ENCODE data around the gene CBX6.

- TF ChIP-seq POLR2A (IDR thresholded peaks at IDR 0.05): no peak
- TF ChIP-seq, protein P1, sequence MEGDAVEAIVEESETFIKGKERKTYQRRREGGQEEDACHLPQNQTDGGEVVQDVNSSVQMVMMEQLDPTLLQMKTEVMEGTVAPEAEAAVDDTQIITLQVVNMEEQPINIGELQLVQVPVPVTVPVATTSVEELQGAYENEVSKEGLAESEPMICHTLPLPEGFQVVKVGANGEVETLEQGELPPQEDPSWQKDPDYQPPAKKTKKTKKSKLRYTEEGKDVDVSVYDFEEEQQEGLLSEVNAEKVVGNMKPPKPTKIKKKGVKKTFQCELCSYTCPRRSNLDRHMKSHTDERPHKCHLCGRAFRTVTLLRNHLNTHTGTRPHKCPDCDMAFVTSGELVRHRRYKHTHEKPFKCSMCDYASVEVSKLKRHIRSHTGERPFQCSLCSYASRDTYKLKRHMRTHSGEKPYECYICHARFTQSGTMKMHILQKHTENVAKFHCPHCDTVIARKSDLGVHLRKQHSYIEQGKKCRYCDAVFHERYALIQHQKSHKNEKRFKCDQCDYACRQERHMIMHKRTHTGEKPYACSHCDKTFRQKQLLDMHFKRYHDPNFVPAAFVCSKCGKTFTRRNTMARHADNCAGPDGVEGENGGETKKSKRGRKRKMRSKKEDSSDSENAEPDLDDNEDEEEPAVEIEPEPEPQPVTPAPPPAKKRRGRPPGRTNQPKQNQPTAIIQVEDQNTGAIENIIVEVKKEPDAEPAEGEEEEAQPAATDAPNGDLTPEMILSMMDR (IDR thresholded peaks at IDR 0.05): no peak
- TF ChIP-seq POLR2AphosphoS5 (IDR thresholded peaks at IDR 0.05): peak in 2 of 3 donors; percentile 32 to 59
- TF ChIP-seq EP300 (IDR thresholded peaks at IDR 0.05): no peak
Measured at GRCh38 chr22:38843657-38844314, 28.2 kb downstream of the CBX6 start, which contains the start of gene NPTXR.
